GM21381 (cell line): ENCODE results near the gene RCCD1.

Experiments used
- ATAC-seq: cut with Tn5 transposase; IDR thresholded peaks from one replicate; pipeline ENCODE4 v1.9.1; 2021; ENCODE audit warnings: mild to moderate bottlenecking, moderate library complexity; ENCODE audit not compliant: unreplicated experiment

The RCCD1 gene

DNA sequence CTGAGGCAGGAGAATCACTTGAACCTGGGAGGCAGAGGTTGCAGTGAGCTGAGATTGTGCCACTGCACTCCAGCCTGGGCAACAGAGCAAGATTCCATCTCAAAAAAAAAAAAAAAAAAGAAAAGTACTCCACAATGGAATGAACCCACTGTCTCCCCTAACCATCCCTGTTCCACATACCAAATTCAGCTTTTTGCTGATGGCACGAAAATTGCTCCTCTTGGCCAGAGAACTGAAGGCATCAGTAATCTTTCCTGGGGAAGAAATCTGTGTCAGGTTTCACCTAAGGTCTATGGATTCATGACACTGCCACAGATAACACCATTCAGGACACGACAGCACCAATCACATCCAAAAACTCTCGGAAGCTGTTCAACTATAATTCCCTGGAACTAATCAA is 46.5 kb downstream of the RCCD1 start:
- ATAC-seq, result no peak

DNA sequence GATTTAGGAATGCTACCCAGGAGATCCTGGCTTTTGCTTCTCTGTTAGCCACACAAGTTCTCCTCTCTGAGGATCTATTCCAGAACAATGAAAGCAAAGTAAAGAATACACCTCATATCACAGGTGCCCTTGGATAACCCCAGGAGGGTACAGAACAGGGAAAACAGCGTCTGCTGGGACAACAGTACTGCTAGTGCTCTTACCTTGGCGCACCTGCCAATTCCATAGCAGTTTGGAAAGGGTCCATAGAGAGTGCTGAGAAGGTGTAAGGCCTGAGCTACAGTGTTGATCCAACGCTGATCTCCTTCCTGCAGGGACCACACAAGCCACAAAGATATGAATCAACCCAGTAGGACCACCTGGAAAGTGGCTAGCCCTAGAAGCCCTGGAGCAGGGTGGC is 52.6 kb downstream of the RCCD1 start:
- ATAC-seq, result no peak
